HFF-Myc (cell line): ENCODE results near the gene KCNN3.

Experiments used
- DNase-seq: peaks from one replicate; pipeline ENCODE4 v3.0.0-alpha.2; 2011; ENCODE audit warnings: low read depth; ENCODE audit errors: extremely low read depth
- H3K4me3 ChIP-seq: replicated peaks from 2 replicates; pipeline ENCODE4 v1.5.1; 2011; ENCODE audit warnings: low read depth, mild to moderate bottlenecking, control low read depth, low read length
- TF ChIP-seq, protein P1 (sequence below): IDR thresholded peaks from 2 replicates; pipeline ENCODE4 v1.5.1; 2012; ENCODE audit warnings: mild to moderate bottlenecking, low read depth, low read length, control low read depth; ENCODE audit errors: missing control alignments

Gene KCNN3

DNA sequence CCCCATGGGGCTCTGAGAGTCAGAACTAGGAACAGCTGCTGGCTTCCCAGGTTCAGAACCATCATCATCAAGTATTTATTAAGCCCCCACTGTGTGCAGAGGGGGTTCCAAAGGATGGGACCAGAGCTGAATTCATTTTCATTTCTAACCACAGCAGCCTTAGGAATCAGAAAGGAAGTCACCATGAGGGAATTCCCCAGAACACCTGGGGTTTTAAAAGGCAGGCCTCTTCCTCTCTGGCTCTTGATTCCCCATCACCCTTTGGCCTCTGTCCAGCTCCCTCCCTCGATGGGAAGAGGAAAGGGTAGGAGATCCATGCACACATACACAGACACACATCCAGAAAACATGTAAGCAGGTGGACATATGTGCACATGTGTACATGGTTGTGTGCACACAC lies 1.3 kb upstream of the KCNN3 start:
- TF ChIP-seq, protein P1, sequence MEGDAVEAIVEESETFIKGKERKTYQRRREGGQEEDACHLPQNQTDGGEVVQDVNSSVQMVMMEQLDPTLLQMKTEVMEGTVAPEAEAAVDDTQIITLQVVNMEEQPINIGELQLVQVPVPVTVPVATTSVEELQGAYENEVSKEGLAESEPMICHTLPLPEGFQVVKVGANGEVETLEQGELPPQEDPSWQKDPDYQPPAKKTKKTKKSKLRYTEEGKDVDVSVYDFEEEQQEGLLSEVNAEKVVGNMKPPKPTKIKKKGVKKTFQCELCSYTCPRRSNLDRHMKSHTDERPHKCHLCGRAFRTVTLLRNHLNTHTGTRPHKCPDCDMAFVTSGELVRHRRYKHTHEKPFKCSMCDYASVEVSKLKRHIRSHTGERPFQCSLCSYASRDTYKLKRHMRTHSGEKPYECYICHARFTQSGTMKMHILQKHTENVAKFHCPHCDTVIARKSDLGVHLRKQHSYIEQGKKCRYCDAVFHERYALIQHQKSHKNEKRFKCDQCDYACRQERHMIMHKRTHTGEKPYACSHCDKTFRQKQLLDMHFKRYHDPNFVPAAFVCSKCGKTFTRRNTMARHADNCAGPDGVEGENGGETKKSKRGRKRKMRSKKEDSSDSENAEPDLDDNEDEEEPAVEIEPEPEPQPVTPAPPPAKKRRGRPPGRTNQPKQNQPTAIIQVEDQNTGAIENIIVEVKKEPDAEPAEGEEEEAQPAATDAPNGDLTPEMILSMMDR, result no peak
- H3K4me3 ChIP-seq, result no peak overlapping the region

DNA sequence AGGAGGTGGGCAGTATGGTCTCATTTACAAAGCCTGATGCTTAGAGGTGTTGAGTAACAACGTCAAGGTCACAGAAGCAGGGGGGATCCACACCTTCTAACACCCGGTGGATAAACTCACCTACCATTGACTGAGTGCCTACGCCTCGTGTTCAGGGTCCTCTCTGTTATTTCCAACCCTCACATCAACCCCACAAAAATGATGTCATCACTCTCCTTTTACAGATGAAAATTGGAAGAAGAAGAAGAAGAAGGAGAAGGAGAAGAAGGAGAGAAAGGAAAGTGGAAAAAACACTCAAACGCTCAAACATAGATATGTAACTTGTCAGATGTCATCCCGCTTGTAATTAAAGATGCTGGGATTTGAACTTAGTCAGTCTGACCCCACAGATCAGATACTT lies 653 bp upstream of the KCNN3 start:
- no peak for DNase-seq
- no peak overlapping the region for H3K4me3 ChIP-seq
- TF ChIP-seq, protein P1, result no peak

More for the DNA sequence above, 1.3 kb upstream of the KCNN3 start:
- DNase-seq, result no peak

DNA sequence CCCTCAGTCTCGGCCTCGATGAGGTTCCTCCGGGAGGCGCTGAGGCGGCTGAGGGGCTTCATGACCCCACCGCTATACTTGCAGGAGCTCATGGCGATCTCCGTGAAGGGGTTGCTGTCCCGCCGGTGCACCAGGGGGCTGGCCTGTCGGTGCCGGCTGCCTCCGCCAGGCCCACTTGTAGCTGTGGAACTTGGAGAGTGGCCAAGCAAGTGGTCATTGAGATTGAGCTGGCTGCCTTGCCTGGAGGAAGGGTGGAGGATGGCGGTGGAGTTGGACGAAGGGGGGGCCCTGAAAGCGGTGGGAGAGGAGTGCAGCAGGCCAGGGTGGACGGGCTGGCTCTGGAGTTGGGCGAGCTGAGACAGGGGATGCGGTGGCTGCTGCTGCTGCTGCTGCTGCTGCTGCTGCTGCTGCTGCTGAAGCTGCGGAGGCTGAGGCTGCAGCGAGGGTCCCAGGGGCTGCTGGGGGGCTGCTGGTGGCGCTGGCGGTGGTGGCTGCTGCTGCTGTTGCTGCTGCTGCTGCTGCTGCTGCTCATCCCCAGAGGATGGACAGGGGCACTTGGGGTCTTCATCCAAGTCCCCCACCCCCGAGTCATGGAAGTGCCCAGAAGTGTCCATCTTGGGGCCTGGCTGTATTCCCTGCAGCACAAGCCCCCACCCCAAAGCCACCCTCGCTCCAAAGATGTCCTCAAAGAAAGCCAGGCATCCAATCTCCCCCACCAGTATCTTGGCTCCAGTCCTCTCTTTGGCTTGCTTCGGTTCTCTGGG lies 548 bp downstream of the KCNN3 start:
- DNase-seq, result no peak
- TF ChIP-seq, protein P1, result no peak
- no peak overlapping the region for H3K4me3 ChIP-seq

DNA sequence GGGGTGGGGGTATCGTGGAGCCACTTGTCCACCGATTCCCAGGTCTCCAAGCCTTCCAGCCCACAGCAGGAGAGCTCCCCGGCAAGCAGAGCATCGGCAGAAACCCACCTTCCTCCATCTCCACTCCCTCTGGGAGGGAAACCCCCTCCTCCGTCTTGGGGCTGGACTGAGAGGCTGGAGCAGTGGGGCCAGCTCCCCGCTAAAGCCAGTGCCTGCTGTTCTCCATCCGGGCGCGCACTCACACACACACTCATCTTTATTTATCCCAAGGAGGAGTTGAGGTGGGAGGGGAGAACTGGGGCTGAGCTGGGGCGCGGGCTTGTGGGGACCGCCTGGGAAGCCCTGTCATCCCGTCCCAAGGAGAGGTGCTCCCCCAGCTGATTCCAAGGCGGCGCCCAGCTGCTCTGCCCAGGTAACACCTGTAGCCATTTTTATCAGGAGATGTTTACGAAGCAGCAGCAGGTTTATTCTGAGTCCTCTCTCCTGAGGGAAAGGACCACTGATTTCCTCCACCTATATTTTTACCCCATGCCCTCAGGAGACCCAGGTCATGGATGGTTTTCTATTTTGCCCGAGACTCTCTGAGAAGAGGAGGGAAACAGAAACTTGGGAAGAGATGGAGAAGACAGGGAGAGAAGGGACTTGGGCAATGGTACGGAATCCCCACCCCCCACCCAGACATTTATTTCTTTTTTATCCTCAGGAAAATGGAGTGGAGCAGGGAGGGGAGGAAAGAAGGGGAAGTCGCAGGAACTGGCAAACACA lies 2.1 kb downstream of the KCNN3 start:
- H3K4me3 ChIP-seq, result no peak overlapping the region
- TF ChIP-seq, protein P1, result no peak

DNA sequence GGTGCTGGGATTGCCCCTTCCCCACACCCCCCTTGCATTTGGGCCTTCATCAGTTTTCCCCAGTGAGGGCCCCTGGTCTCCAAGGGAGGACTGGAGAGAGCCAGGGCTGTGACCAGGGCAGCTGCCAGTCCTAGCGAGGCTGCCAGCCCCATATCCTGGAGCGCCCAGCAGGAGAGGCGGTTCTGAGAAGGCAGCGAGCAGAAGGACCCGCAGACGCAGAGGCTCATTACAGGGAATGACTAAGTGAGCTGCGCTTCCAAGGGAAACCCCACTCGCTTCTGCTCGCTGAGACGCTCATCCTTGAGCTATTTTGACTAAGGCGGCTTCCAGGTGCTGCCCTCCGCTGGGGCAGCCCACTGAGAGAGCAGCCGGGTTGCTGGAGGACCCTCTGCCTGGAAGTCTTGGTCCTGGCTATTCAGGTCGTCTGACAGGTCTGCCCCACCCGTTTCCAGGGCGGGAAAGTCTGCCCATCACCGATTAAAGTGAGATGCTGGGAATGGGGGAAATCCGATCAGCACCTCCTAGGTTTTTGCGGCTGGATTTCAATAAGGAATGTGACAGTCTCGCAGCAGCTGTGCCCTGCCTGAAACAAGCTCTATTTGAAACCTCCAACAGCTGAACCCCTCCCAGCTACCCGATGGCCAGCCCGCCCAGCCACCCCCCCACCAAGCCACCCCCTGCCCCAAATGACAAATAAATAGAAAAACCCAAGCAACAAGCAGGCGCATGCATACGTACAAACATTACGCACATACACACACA lies 2.8 kb downstream of the KCNN3 start:
- no peak overlapping the region for H3K4me3 ChIP-seq
- TF ChIP-seq, protein P1, result no peak
- DNase-seq, result no peak

More for the DNA sequence above, 2.1 kb downstream of the KCNN3 start:
- DNase-seq, result no peak

DNA sequence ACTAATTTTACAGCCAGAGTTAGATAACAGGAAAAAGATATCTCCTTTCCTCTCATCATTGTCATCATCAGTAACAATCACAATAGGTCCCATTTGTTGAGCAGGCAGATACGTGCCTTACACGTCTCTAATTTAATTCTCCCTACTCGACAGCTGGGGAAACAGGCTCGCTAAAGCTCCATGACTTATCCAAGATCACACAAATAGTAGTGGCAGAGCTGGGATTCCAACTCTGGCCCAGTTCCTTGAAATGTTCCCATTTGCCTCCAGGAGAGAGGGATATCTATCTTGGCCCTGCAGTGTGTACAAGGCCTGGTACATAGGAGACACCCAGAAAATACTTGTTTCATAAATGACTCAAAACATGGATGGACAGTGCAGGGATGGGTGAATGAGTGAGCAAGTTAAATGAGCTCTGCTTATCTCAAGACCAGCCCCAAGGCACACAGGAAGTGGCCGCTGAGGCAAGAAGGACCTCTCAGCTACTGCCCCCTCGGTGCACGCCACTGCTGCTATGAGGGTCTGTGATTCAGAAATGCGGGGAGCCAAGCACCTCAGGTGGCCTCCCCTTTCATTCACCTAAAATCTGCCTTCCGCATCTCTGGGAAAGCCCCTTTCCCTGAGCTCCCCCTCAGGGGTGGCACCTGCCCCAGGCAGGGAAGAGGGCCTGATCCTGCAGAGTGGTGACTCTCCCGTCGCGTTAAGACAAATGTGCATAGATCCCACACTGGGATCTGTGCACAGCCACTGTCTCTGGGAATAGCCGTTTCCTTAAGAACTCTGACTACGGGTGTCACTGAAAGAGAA lies 3.6 kb downstream of the KCNN3 start:
- no peak for DNase-seq
- H3K4me3 ChIP-seq, result no peak overlapping the region
- TF ChIP-seq, protein P1, result no peak
